Activated naive CD8-positive, alpha-beta T cell (primary cell): Measurements from ENCODE around the gene PDE6B.
A peak's percentile ranks its signal among the peaks of the same experiment; 100 is the strongest.
"Not testable (repeated sequence)": the region's sequence is repeated elsewhere in the genome, so short reads cannot be mapped to it uniquely, and the experiment has no call there.

ENCODE experiments used
- H3K27ac Mint-ChIP-seq: one replicate; pipeline ENCODE4 v1.8.0; 2021; ENCODE audit warnings: mixed read lengths
- H3K27me3 Mint-ChIP-seq: one replicate; pipeline ENCODE4 v1.8.0; 2021; ENCODE audit warnings: mixed read lengths
- H3K36me3 Mint-ChIP-seq: one replicate; pipeline ENCODE4 v1.8.0; 2021; ENCODE audit warnings: mixed read lengths
- H3K4me1 Mint-ChIP-seq: one replicate; pipeline ENCODE4 v1.8.0; 2021; ENCODE audit warnings: low read depth, mixed read lengths
- H3K4me3 Mint-ChIP-seq: one replicate; pipeline ENCODE4 v1.8.0; 2021; ENCODE audit warnings: mild to moderate bottlenecking, mixed read lengths
- H3K9me3 Mint-ChIP-seq: one replicate; pipeline ENCODE4 v1.8.0; 2021; ENCODE audit warnings: low read depth, mixed read lengths

Gene PDE6B

GRCh38 chr4:635066-635835 is 9.9 kb downstream of the PDE6B start:
- H3K4me3 Mint-ChIP-seq, H3K27me3 Mint-ChIP-seq, H3K36me3 Mint-ChIP-seq, H3K9me3 Mint-ChIP-seq, H3K4me1 Mint-ChIP-seq, H3K27ac Mint-ChIP-seq: not testable (repeated sequence)

GRCh38 chr4:635851-636627 is 10.7 kb downstream of the PDE6B start:
- H3K27me3 Mint-ChIP-seq: peaks cover 4% of the 10 kb centered on the region
- H3K9me3 Mint-ChIP-seq: no peaks in the 10 kb centered on the region
- no peaks in the 10 kb centered on the region for H3K4me1 Mint-ChIP-seq
- H3K27ac Mint-ChIP-seq: no peak overlapping the region
- no peak overlapping the region for H3K4me3 Mint-ChIP-seq
- H3K36me3 Mint-ChIP-seq: no peaks in the 10 kb centered on the region

GRCh38 chr4:636628-637159 is 11.3 kb downstream of the PDE6B start:
- Mint-ChIP-seq H3K9me3 (no peaks in the 10 kb centered on the region), H3K36me3 (no peaks in the 10 kb centered on the region), H3K27me3 (peaks cover 4% of the 10 kb centered on the region), H3K4me1 (no peaks in the 10 kb centered on the region), H3K4me3 (no peak overlapping the region), H3K27ac (no peak overlapping the region)

- H3K4me3 Mint-ChIP-seq: no peak overlapping the region
- H3K4me1 Mint-ChIP-seq: no peaks in the 10 kb centered on the region
- H3K27me3 Mint-ChIP-seq: peaks cover 5% of the 10 kb centered on the region
- no peak overlapping the region for H3K27ac Mint-ChIP-seq
- no peaks in the 10 kb centered on the region for H3K9me3 Mint-ChIP-seq
- no peaks in the 10 kb centered on the region for H3K36me3 Mint-ChIP-seq
These were observed 12.3 kb downstream of the PDE6B start for GRCh38 chr4:637536-638280.

GRCh38 chr4:642366-642765 is 17.0 kb downstream of the PDE6B start:
- not testable (repeated sequence) for H3K27ac Mint-ChIP-seq, H3K4me1 Mint-ChIP-seq, H3K9me3 Mint-ChIP-seq, H3K36me3 Mint-ChIP-seq, H3K4me3 Mint-ChIP-seq
- peaks cover 16% of the 10 kb centered on the region for H3K27me3 Mint-ChIP-seq

GRCh38 chr4:646460-646859 is 21.1 kb downstream of the PDE6B start:
- Mint-ChIP-seq H3K36me3 (peaks cover 2% of the 10 kb centered on the region), H3K9me3 (no peaks in the 10 kb centered on the region), H3K27ac (peak overlapping the region; percentile 80), H3K27me3 (peaks cover 15% of the 10 kb centered on the region), H3K4me1 (peaks cover 7% of the 10 kb centered on the region), H3K4me3 (peak overlapping the region; percentile 71)

GRCh38 chr4:647481-647880 is 22.1 kb downstream of the PDE6B start:
- Mint-ChIP-seq H3K4me3 (no peak overlapping the region), H3K27ac (no peak overlapping the region), H3K4me1 (peaks cover 7% of the 10 kb centered on the region), H3K27me3 (peaks cover 14% of the 10 kb centered on the region), H3K36me3 (peaks cover 2% of the 10 kb centered on the region), H3K9me3 (no peaks in the 10 kb centered on the region)

GRCh38 chr4:648579-649292 is 23.4 kb downstream of the PDE6B start:
- Mint-ChIP-seq H3K36me3 (no peaks in the 10 kb centered on the region), H3K27me3 (peaks cover 10% of the 10 kb centered on the region), H3K4me1 (peaks cover 7% of the 10 kb centered on the region), H3K27ac (no peak overlapping the region), H3K9me3 (no peaks in the 10 kb centered on the region), H3K4me3 (no peak overlapping the region)

GRCh38 chr4:649293-649625 is 23.9 kb downstream of the PDE6B start:
- H3K27me3 Mint-ChIP-seq: peaks cover 10% of the 10 kb centered on the region
- H3K27ac Mint-ChIP-seq: no peak overlapping the region
- H3K4me3 Mint-ChIP-seq: no peak overlapping the region
- no peaks in the 10 kb centered on the region for H3K9me3 Mint-ChIP-seq
- H3K4me1 Mint-ChIP-seq: peaks cover 7% of the 10 kb centered on the region
- H3K36me3 Mint-ChIP-seq: no peaks in the 10 kb centered on the region

GRCh38 chr4:649751-650310 is 24.5 kb downstream of the PDE6B start:
- H3K9me3 Mint-ChIP-seq: no peaks in the 10 kb centered on the region
- H3K4me3 Mint-ChIP-seq: no peak overlapping the region
- H3K27me3 Mint-ChIP-seq: peaks cover 10% of the 10 kb centered on the region
- H3K4me1 Mint-ChIP-seq: peaks cover 7% of the 10 kb centered on the region
- H3K36me3 Mint-ChIP-seq: no peaks in the 10 kb centered on the region
- H3K27ac Mint-ChIP-seq: no peak overlapping the region

- Mint-ChIP-seq H3K36me3 (no peaks in the 10 kb centered on the region), H3K27ac (no peak overlapping the region), H3K9me3 (no peaks in the 10 kb centered on the region), H3K4me3 (no peak overlapping the region), H3K4me1 (peaks cover 7% of the 10 kb centered on the region), H3K27me3 (peaks cover 10% of the 10 kb centered on the region)
These were observed 25.1 kb downstream of the PDE6B start for GRCh38 chr4:650461-650860.

- Mint-ChIP-seq H3K36me3 (no peaks in the 10 kb centered on the region), H3K27ac (no peak overlapping the region), H3K4me1 (peaks cover 3% of the 10 kb centered on the region), H3K27me3 (peaks cover 5% of the 10 kb centered on the region), H3K9me3 (no peaks in the 10 kb centered on the region), H3K4me3 (no peak overlapping the region)
These were observed 25.8 kb downstream of the PDE6B start for GRCh38 chr4:650951-651883.

- no peaks in the 10 kb centered on the region for H3K4me1 Mint-ChIP-seq
These were observed 26.7 kb downstream of the PDE6B start for GRCh38 chr4:651884-652642.

More at GRCh38 chr4:651884-652642, 26.7 kb downstream of the PDE6B start:
- no peaks in the 10 kb centered on the region for H3K36me3 Mint-ChIP-seq
- no peaks in the 10 kb centered on the region for H3K27me3 Mint-ChIP-seq
- no peaks in the 10 kb centered on the region for H3K9me3 Mint-ChIP-seq
- H3K27ac Mint-ChIP-seq: no peak overlapping the region
- H3K4me3 Mint-ChIP-seq: no peak overlapping the region
